B cell (primary cell): ENCODE data around the gene TRIM47. TPM values are rescaled to one million over a fixed set of nuclear protein-coding genes. Genes with fewer than 3 reads are reported as not detected.

Experiments
- ATAC-seq: fragments of 200-7000 bp; cut with Tn5 transposase; one replicate; pipeline ENCODE4 v1.10.0; 2021; ENCODE audit warnings: low read depth, mild to moderate bottlenecking, moderate number of reproducible peaks, moderate library complexity
- CTCF ChIA-PET: fragments of 350-600 bp; sonication (Branson Sonifier 250); formaldehyde crosslinking; loops from one replicate; lab custom pipeline; 2021; ENCODE audit warnings: antibody characterized with exemption, inconsistent platforms; lab: Charles Lee
- POLR2A ChIA-PET: fragments of 350-600 bp; sonication (Branson Sonifier 250); formaldehyde crosslinking; loops from one replicate; lab custom pipeline; 2021; ENCODE audit warnings: antibody characterized with exemption; lab: Charles Lee
- DNase-seq: peaks from one replicate; pipeline ENCODE4 v3.0.0; 2013
- H2AFZ ChIP-seq: 2 replicates; pipeline ENCODE4 v1.6.1; 2012; ENCODE audit warnings: mild to moderate bottlenecking, low read depth, low read length; ENCODE audit not compliant: insufficient read depth, poor library complexity, severe bottlenecking
- H3K27ac ChIP-seq, 2 donors: 1 replicate in 1 of 2; 2 replicates in 1 of 2; pipeline ENCODE4 v1.5.1; 2012 to 2013; ENCODE audit warnings: low read length in 2 of 2, mild to moderate bottlenecking in 2 of 2, moderate library complexity in 1 of 2
- H3K27me3 ChIP-seq, 4 experiments: fragments of 200-600 bp in 1 of 4; sonication (generic) in 1 of 4; replicated peaks in 1 of 4; 1 replicate in 2 of 4; 2 replicates in 2 of 4; pipeline versions ENCODE4 v1.6.1 to v1.7.0; 2013 to 2016; ENCODE audit warnings: low read length in 3 of 4, mild to moderate bottlenecking in 2 of 4, mixed read lengths in 1 of 4, moderate library complexity in 1 of 4; ENCODE audit not compliant: insufficient read depth in 4 of 4, control insufficient read depth in 3 of 4; ENCODE audit errors: control extremely low read depth in 1 of 4
- H3K36me3 ChIP-seq, 2 experiments: replicated peaks in 1 of 2; 1 replicate in 1 of 2; 2 replicates in 1 of 2; pipeline versions ENCODE4 v1.6.1 to v1.7.1; 2013; ENCODE audit warnings: low read length in 1 of 2; ENCODE audit not compliant: insufficient read depth in 2 of 2, control insufficient read depth in 1 of 2; ENCODE audit errors: control extremely low read depth in 1 of 2, extremely low read depth in 1 of 2
- H3K4me1 ChIP-seq, 2 donors: fragments of 200-600 bp in 1 of 2; sonication (generic) in 1 of 2; 1 replicate in 1 of 2; 2 replicates in 1 of 2; pipeline versions ENCODE4 v1.5.1 to v1.6.1; 2013 to 2017; ENCODE audit warnings: low read length in 2 of 2; ENCODE audit not compliant: control insufficient read depth in 2 of 2, insufficient read depth in 2 of 2
- H3K4me2 ChIP-seq: replicated peaks from 2 replicates; pipeline ENCODE3; 2012; ENCODE audit warnings: mild to moderate bottlenecking, low read depth, low read length; ENCODE audit not compliant: poor library complexity, severe bottlenecking
- H3K4me3 ChIP-seq, 5 experiments: fragments of 200-600 bp in 1 of 5; sonication (generic) in 1 of 5; 1 replicate in 3 of 5; 2 replicates in 2 of 5; pipeline versions ENCODE4 v1.5.1 to v1.7.0; 2011 to 2016; ENCODE audit warnings: low read length in 4 of 5, mild to moderate bottlenecking in 4 of 5, low read depth in 2 of 5, control low read depth in 1 of 5, moderate library complexity in 1 of 5; ENCODE audit not compliant: insufficient read depth in 1 of 5; ENCODE audit errors: control extremely low read depth in 1 of 5, extremely low read depth in 1 of 5
- H3K79me2 ChIP-seq: fragments of 200-600 bp; sonication (generic); one replicate; pipeline ENCODE4 v1.6.0; 2016; ENCODE audit warnings: low read length; ENCODE audit not compliant: control insufficient read depth, insufficient read depth
- H3K9ac ChIP-seq: fragments of 200-600 bp; sonication (generic); 2 replicates; pipeline ENCODE4 v1.6.1; 2017; ENCODE audit warnings: mild to moderate bottlenecking, low read length, moderate library complexity
- H3K9me3 ChIP-seq, 3 donors: one replicate each; pipeline versions ENCODE4 v1.6.1 to v1.7.1; 2013; ENCODE audit warnings: low read length in 2 of 3; ENCODE audit not compliant: control insufficient read depth in 2 of 3, insufficient read depth in 1 of 3; ENCODE audit errors: control extremely low read depth in 1 of 3
- H4K20me1 ChIP-seq: 2 replicates; pipeline ENCODE4 v1.6.0; 2012; ENCODE audit warnings: mild to moderate bottlenecking, low read length; ENCODE audit not compliant: insufficient read depth, control insufficient read depth, poor library complexity, severe bottlenecking
- H3K27ac Mint-ChIP-seq: one replicate; pipeline ENCODE4 v1.8.0; 2021; ENCODE audit warnings: mixed read lengths
- H3K27me3 Mint-ChIP-seq: one replicate; pipeline ENCODE4 v1.8.0; 2021; ENCODE audit warnings: mixed read lengths
- H3K4me1 Mint-ChIP-seq: one replicate; pipeline ENCODE4 v1.8.0; 2021; ENCODE audit warnings: mixed read lengths
- H3K4me3 Mint-ChIP-seq: one replicate; pipeline ENCODE4 v1.8.0; 2021; ENCODE audit warnings: mixed read lengths
- H3K9me3 Mint-ChIP-seq: one replicate; pipeline ENCODE4 v1.8.0; 2022; ENCODE audit warnings: mixed read lengths; ENCODE audit not compliant: insufficient read depth
- EZH2 ChIP-seq: IDR thresholded peaks from 2 replicates; pipeline ENCODE4 v1.6.1; 2012; ENCODE audit warnings: borderline replicate concordance, low read depth, mild to moderate bottlenecking, moderate library complexity, low read length; ENCODE audit not compliant: insufficient read depth, poor library complexity, severe bottlenecking
- WGBS: methylation state at CpG from one replicate; pipeline ENCODE4 v1.1.5; 2013; ENCODE audit warnings: missing lambda C conversion rate; ENCODE audit not compliant: insufficient coverage; 5-methylcytosine and 5-hydroxymethylcytosine counted together
- intact Hi-C: fragments of 100-400 bp; cut with micrococcal nuclease; formaldehyde crosslinking; loops from one replicate; pipeline ENCODE4 v1.10.0; 2022
- polyA plus RNA-seq: library from polyadenylated mRNA; depleted of rRNA; stranded (reverse); fragments of >200 nt; gene quantifications from 2 replicates; pipeline ENCODE4 v1.2.3, GENCODE V29; 2012
- total RNA-seq, 2 donors: library from RNA; stranded (reverse); fragments of 120-200 nt in 1 of 2; gene quantifications; 1 replicate in 1 of 2; 2 replicates in 1 of 2; pipeline versions ENCODE4 v1.2.3 to v1.2.4, GENCODE V29; 2013 to 2022
- TF ChIP-seq, protein P1 (sequence below): fragments of 200-600 bp; IDR thresholded peaks from one replicate; pipeline ENCODE4 v1.8.0; 2022; ENCODE audit warnings: antibody characterized with exemption, mild to moderate bottlenecking

The TRIM47 gene
- total and polyA plus RNA-seq, 2 donors (not counting 1 experiment from before 2014, with no cell fraction given): 6.4 to 8.3 TPM

DNA sequence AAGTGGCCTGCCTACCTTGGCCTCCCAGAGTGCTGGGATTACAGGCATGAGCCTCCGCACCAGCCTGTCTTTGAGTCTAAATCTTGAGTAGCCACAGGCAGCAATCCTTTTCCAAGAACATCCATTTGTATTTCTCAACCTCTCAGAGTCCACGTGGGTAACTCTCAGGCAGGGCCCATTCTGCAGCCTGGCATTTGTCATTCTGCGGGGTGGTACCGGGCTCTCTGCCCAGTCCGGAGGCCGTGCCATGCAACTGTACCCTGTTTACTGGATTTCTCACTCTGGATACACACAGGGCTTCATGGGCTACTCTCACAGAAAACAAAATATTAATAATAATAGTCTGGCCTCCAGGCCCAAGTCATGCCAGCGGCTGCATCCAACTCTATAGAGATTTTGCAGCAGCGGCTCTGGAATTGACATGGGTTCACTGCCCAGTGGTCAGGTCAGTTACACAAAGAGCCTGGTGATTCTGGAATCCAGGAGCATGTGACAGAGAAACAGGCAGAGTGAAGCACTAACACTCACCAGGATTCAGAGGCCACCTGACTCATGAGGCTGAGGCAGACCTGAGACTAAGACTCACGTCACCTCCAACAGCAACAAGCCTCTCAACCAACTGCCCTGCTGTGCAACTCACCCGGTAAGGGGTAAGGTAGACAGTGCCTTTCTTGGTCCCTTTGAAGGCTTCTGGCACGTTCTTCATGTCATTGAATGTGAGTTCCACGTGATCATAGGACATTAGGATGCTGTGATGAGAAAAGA lies 27.3 kb downstream of the TRIM47 start:
- no peak overlapping the region for H3K27ac ChIP-seq
- no peak overlapping the region for H3K4me3 ChIP-seq
- no peak overlapping the region for H2AFZ ChIP-seq
- peaks cover 59% of the 10 kb centered on the region for H3K79me2 ChIP-seq
- H3K9me3 ChIP-seq: no peaks in the 10 kb centered on the region
- peaks cover 7 to 58% of the 10 kb centered on the region in 2 experiments for H3K36me3 ChIP-seq
- Mint-ChIP-seq H3K9me3 (no peaks in the 10 kb centered on the region), H3K4me1 (peaks cover 24% of the 10 kb centered on the region), H3K4me3 (no peak overlapping the region), H3K27ac (no peak overlapping the region), H3K27me3 (no peaks in the 10 kb centered on the region)
- no peak overlapping the region for H3K9ac ChIP-seq
- peaks cover 8 to 25% of the 10 kb centered on the region in 2 donors for H3K4me1 ChIP-seq
- ChIA-PET CTCF (interaction anchor here (2.1 to 5.7 kb wide), 2 partner anchors 27 to 87 kb away, joined by 5 to 36 read pairs; partner anchors contain the start of genes GALK1 and TRIM47), POLR2A (interaction anchor here (0.9 kb wide), 1 partner anchor 28 kb away, joined by 3 read pairs; no protein-coding TSS in a partner anchor)
- no peak overlapping the region for H3K4me2 ChIP-seq
- ATAC-seq: no peak
- intact Hi-C loops: loop anchor here (10.0 kb wide), 1 partner anchor 186 kb away; the partner anchor contains the start of genes RECQL5 and SAP30BP
- H3K27me3 ChIP-seq: no peaks in the 10 kb centered on the region
- peaks cover 18% of the 10 kb centered on the region for H4K20me1 ChIP-seq
- 99% methylated on average over 12 of the region's 12 CpGs for WGBS
- TF ChIP-seq, protein P1, sequence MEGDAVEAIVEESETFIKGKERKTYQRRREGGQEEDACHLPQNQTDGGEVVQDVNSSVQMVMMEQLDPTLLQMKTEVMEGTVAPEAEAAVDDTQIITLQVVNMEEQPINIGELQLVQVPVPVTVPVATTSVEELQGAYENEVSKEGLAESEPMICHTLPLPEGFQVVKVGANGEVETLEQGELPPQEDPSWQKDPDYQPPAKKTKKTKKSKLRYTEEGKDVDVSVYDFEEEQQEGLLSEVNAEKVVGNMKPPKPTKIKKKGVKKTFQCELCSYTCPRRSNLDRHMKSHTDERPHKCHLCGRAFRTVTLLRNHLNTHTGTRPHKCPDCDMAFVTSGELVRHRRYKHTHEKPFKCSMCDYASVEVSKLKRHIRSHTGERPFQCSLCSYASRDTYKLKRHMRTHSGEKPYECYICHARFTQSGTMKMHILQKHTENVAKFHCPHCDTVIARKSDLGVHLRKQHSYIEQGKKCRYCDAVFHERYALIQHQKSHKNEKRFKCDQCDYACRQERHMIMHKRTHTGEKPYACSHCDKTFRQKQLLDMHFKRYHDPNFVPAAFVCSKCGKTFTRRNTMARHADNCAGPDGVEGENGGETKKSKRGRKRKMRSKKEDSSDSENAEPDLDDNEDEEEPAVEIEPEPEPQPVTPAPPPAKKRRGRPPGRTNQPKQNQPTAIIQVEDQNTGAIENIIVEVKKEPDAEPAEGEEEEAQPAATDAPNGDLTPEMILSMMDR: no peak
- no peak for TF ChIP-seq EZH2
- no peak for DNase-seq

DNA sequence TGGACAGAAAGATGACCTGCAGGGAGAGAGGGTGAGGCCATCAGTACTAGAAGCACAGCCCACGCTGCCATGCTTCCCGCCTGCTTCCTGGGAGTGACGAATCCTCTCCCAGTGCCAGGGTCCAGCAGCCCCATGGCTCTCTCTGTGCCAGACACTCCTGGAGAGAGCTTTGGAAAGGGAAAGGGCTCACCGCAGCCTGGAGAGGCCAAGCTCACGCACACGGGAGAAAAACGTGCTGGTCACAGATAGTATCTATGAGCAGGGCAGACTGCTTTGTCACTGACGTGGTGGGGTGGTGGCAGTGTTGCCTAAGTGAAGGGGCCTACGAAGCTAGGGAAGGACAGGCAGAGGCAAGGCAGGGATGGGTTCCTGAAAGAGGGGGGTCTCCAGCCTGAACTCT lies 28.7 kb downstream of the TRIM47 start:
- Histone ChIP-seq H3K4me2 (no peak overlapping the region), H3K4me3 (no peak overlapping the region), H2AFZ (no peak overlapping the region), H3K4me1 (peaks cover 18 to 37% of the 10 kb centered on the region in 2 donors), H3K27ac (no peak overlapping the region), H3K36me3 (peaks cover 7 to 62% of the 10 kb centered on the region in 2 experiments), H3K27me3 (no peaks in the 10 kb centered on the region), H3K9ac (no peak overlapping the region), H3K9me3 (no peaks in the 10 kb centered on the region), H3K79me2 (peaks cover 51% of the 10 kb centered on the region), H4K20me1 (peaks cover 18% of the 10 kb centered on the region)
- Mint-ChIP-seq H3K4me3 (no peak overlapping the region), H3K9me3 (no peaks in the 10 kb centered on the region), H3K4me1 (peaks cover 36% of the 10 kb centered on the region), H3K27me3 (no peaks in the 10 kb centered on the region), H3K27ac (no peak overlapping the region)
- intact Hi-C loops: loop anchor here (10.0 kb wide), 2 partner anchors 155 to 185 kb away; partner anchors contain the start of genes CDK3, RECQL5 and SAP30BP
- DNase-seq (no peak), ATAC-seq (no peak)
- WGBS: 95% methylated on average over 9 of the region's 9 CpGs
- TF ChIP-seq, protein P1: no peak
- no peak for TF ChIP-seq EZH2
- CTCF ChIA-PET: interaction anchor here (0.5 to 7.2 kb wide), 7 partner anchors 10 to 175 kb away, joined by 3 to 50 read pairs (median 5); partner anchors contain the start of genes GALK1 and TRIM47
- POLR2A ChIA-PET: interaction anchor here (1.2 kb wide), 1 partner anchor 73 kb away, joined by 4 read pairs; no protein-coding TSS in a partner anchor
